Caco-2 (cell line): ENCODE data around the gene TOPBP1. TPM values are rescaled to one million over a fixed set of nuclear protein-coding genes. Genes with fewer than 3 reads are reported as not detected.

Source experiments
- BruUV-seq: library from RNA; stranded (reverse); fragments of 400-500 nt; replicated peaks from 2 replicates; lab custom pipeline; 2021; lab: Mats Ljungman, UMichigan
- CTCF ChIA-PET: fragments of 300-600 bp; sonication (Branson Sonifier 250); formaldehyde crosslinking; loops from one replicate; lab custom pipeline; 2022; ENCODE audit warnings: antibody characterized with exemption; lab: Charles Lee
- POLR2A ChIA-PET: fragments of 300-600 bp; sonication (Branson Sonifier 250); formaldehyde crosslinking; loops from one replicate; lab custom pipeline; 2022; ENCODE audit warnings: antibody characterized with exemption; lab: Charles Lee
- DNase-seq, 2 experiments: peaks; one replicate each; pipeline versions ENCODE4 v3.0.0 to v3.0.0-alpha.2; 2020 to 2022
- H3K27me3 ChIP-seq: replicated peaks from 2 replicates; pipeline ENCODE4 v1.6.0; 2011; ENCODE audit warnings: low read length; ENCODE audit not compliant: control insufficient read depth, insufficient read depth
- H3K36me3 ChIP-seq: 2 replicates; pipeline ENCODE4 v1.5.1; 2011; ENCODE audit warnings: low read length; ENCODE audit not compliant: control insufficient read depth, insufficient read depth
- H3K4me1 ChIP-seq: fragments of 250-450 bp; sonication (Bioruptor Pico); 2 replicates; pipeline ENCODE4 v1.5.1; 2020; ENCODE audit warnings: mild to moderate bottlenecking
- H3K4me3 ChIP-seq: 2 replicates; pipeline ENCODE4 v1.5.1; 2011; ENCODE audit warnings: low read depth, mild to moderate bottlenecking, control low read depth, low read length
- H3K9me3 ChIP-seq: fragments of 250-450 bp; sonication (Bioruptor Pico); 2 replicates; pipeline ENCODE4 v1.5.1; 2020; ENCODE audit warnings: mild to moderate bottlenecking, moderate library complexity
- H3K27ac Mint-ChIP-seq: one replicate; pipeline ENCODE4 v1.8.0; 2022; ENCODE audit warnings: mixed read lengths; ENCODE audit not compliant: unreplicated experiment
- H3K27me3 Mint-ChIP-seq: one replicate; pipeline ENCODE4 v1.8.0; 2022; ENCODE audit warnings: mixed read lengths; ENCODE audit not compliant: insufficient read depth, unreplicated experiment
- H3K36me3 Mint-ChIP-seq: one replicate; pipeline ENCODE4 v1.8.0; 2022; ENCODE audit warnings: mild to moderate bottlenecking, mixed read lengths; ENCODE audit not compliant: insufficient read depth, unreplicated experiment
- H3K4me1 Mint-ChIP-seq: one replicate; pipeline ENCODE4 v1.8.0; 2022; ENCODE audit warnings: low read depth, mixed read lengths; ENCODE audit not compliant: unreplicated experiment
- H3K4me3 Mint-ChIP-seq: one replicate; pipeline ENCODE4 v1.8.0; 2022; ENCODE audit warnings: mild to moderate bottlenecking, moderate library complexity, mixed read lengths; ENCODE audit not compliant: unreplicated experiment
- H3K9me3 Mint-ChIP-seq: one replicate; pipeline ENCODE4 v1.8.0; 2022; ENCODE audit warnings: mixed read lengths; ENCODE audit not compliant: unreplicated experiment
- CTCF ChIP-seq, 2 experiments: fragments of 200-600 bp in 1 of 2; IDR thresholded peaks; 1 replicate in 1 of 2; 2 replicates in 1 of 2; pipeline versions ENCODE4 v1.5.1 to v1.8.0; 2011 to 2022; ENCODE audit warnings: antibody characterized with exemption in 1 of 2, control low read depth in 1 of 2, inconsistent platforms in 1 of 2, low read depth in 1 of 2, low read length in 1 of 2, mild to moderate bottlenecking in 1 of 2, moderate library complexity in 1 of 2; ENCODE audit not compliant: insufficient read depth in 1 of 2, severe bottlenecking in 1 of 2, unreplicated experiment in 1 of 2
- intact Hi-C: fragments of 100-400 bp; cut with micrococcal nuclease; formaldehyde crosslinking; loops from one replicate; pipeline ENCODE4 v1.10.0; 2022; ENCODE audit not compliant: unreplicated experiment
- total RNA-seq: library from RNA; stranded (reverse); gene quantifications from 2 replicates; pipeline ENCODE4 v1.2.3, GENCODE V29; 2022

Gene TOPBP1
- total RNA-seq, 1 experiment from 2014 or later, result 57.1 TPM

GRCh38 chr3:133675631-133676335, 14.0 kb upstream of the TOPBP1 start:
- no TSS peak for BruUV-seq
- CTCF ChIA-PET, result no interaction called here
- Mint-ChIP-seq H3K27me3 (no peaks in the 10 kb centered on the region), H3K27ac (peak overlapping the region; percentile 59), H3K9me3 (no peaks in the 10 kb centered on the region), H3K4me3 (no peak overlapping the region), H3K4me1 (peaks cover 11% of the 10 kb centered on the region), H3K36me3 (no peaks in the 10 kb centered on the region)
- peak in 1 of 2 experiments; percentile 20 for DNase-seq
- intact Hi-C loops, result no loop called here
- no peaks in the 10 kb centered on the region for H3K9me3 ChIP-seq
- no peaks in the 10 kb centered on the region for H3K27me3 ChIP-seq
- no peaks in the 10 kb centered on the region; the same call in 1 of the 2 replicates for H3K36me3 ChIP-seq
- TF ChIP-seq CTCF (IDR thresholded peaks at IDR 0.05; ENCODE audit: insufficient read depth in 1 of 2, low read depth in 1 of 2, low read length in 1 of 2, severe bottlenecking in 1 of 2, unreplicated experiment in 1 of 2), result no peak
- H3K4me1 ChIP-seq, result peaks cover 6% of the 10 kb centered on the region
- POLR2A ChIA-PET, result interaction anchor here (0.6 kb wide), 2 partner anchors 14 to 93 kb away, joined by 3 to 4 read pairs; partner anchors contain the start of gene TOPBP1
- H3K4me3 ChIP-seq, result no peak overlapping the region

DNA sequence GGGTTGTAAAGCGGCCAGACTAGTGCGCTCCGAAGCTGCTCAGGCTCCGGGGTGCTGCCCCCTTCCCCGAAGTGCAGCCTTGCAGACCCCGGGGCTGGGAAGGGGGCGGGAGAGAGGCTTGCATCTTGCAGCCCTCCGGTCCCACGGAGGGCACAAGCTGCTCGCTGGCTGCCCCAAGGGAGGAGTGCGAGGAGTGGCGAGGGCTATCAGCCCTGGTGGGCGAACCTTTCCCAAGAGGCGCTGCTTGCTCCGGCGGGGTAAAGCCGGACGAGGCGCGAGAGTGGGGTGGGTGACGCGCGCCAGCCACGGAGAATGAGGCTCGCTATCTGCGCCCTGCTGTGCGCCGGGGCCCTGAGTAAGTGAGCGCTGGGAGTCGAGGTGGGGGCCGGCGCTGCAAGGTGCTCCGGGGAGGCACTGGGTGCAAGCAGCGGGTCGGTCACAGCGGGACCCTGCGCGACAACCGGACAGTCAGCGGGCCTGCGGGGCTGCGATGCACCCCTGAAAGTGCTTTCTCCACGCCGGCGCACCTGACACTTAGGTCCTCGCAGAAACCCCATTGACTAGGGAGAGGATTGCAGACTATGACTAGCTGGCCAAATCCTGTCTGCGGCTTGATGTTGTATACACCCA, 12.7 kb upstream of the TOPBP1 start:
- no peak overlapping the region for H3K4me3 Mint-ChIP-seq
- Histone ChIP-seq H3K9me3 (no peaks in the 10 kb centered on the region), H3K36me3 (no peaks in the 10 kb centered on the region; the same call in 1 of the 2 replicates), H3K4me1 (peaks cover 20% of the 10 kb centered on the region), H3K4me3 (no peak overlapping the region), H3K27me3 (no peaks in the 10 kb centered on the region)
- BruUV-seq, result no TSS peak
- no peaks in the 10 kb centered on the region for H3K36me3 Mint-ChIP-seq
- POLR2A ChIA-PET, result no interaction called here
- CTCF ChIA-PET, result no interaction called here
- no peak for TF ChIP-seq CTCF (IDR thresholded peaks at IDR 0.05; ENCODE audit: insufficient read depth in 1 of 2, low read depth in 1 of 2, low read length in 1 of 2, severe bottlenecking in 1 of 2, unreplicated experiment in 1 of 2)
- peaks cover 25% of the 10 kb centered on the region for H3K4me1 Mint-ChIP-seq
- intact Hi-C loops, result no loop called here
- no peaks in the 10 kb centered on the region for H3K9me3 Mint-ChIP-seq
- H3K27me3 Mint-ChIP-seq, result no peaks in the 10 kb centered on the region
- DNase-seq, result no peak
- no peak overlapping the region for H3K27ac Mint-ChIP-seq

- Mint-ChIP-seq H3K4me3 (no peak overlapping the region), H3K36me3 (no peaks in the 10 kb centered on the region)
- TF ChIP-seq CTCF (IDR thresholded peaks at IDR 0.05; ENCODE audit: insufficient read depth in 1 of 2, low read depth in 1 of 2, low read length in 1 of 2, severe bottlenecking in 1 of 2, unreplicated experiment in 1 of 2), result no peak
These were observed 12.0 kb upstream of the TOPBP1 start for GRCh38 chr3:133673746-133674145.

More at GRCh38 chr3:133673746-133674145, 12.0 kb upstream of the TOPBP1 start:
- Histone ChIP-seq H3K9me3 (no peaks in the 10 kb centered on the region), H3K4me1 (peaks cover 27% of the 10 kb centered on the region), H3K27me3 (no peaks in the 10 kb centered on the region), H3K4me3 (no peak overlapping the region), H3K36me3 (no peaks in the 10 kb centered on the region; the same call in 1 of the 2 replicates)
- no TSS peak for BruUV-seq
- H3K9me3 Mint-ChIP-seq, result no peaks in the 10 kb centered on the region
- peaks cover 28% of the 10 kb centered on the region for H3K4me1 Mint-ChIP-seq
- no peak for DNase-seq
- POLR2A ChIA-PET, result no interaction called here
- H3K27me3 Mint-ChIP-seq, result no peaks in the 10 kb centered on the region
- intact Hi-C loops, result no loop called here
- H3K27ac Mint-ChIP-seq, result no peak overlapping the region
- CTCF ChIA-PET, result no interaction called here
